Measurements from ENCODE around the gene SNX32.

- no peak for TF ChIP-seq FOXK1 (CRISPR knock-in tag; IDR thresholded peaks at IDR 0.05; ENCODE audit: borderline replicate concordance, low read depth)
- TF ChIP-seq MTA3 (CRISPR knock-in tag; IDR thresholded peaks at IDR 0.05), result no peak
- TF ChIP-seq PRDM4 (CRISPR knock-in tag; IDR thresholded peaks at IDR 0.05; ENCODE audit: borderline replicate concordance), result no peak
- TF ChIP-seq CTCF (CRISPR knock-in tag; IDR thresholded peaks at IDR 0.05), result no peak
- TF ChIP-seq KLF16 (CRISPR knock-in tag; IDR thresholded peaks at IDR 0.05), result no peak
- no peak for TF ChIP-seq ZFY (CRISPR knock-in tag; IDR thresholded peaks at IDR 0.05)
- TF ChIP-seq FOSL1 (CRISPR knock-in tag; IDR thresholded peaks at IDR 0.05; ENCODE audit: borderline replicate concordance), result no peak
- TF ChIP-seq CBX1 (IDR thresholded peaks at IDR 0.05; ENCODE audit: low read depth), result no peak
- no peak for TF ChIP-seq ZNF34 (CRISPR knock-in tag; IDR thresholded peaks at IDR 0.05; ENCODE audit: borderline replicate concordance)
- no peak for TF ChIP-seq MAX (IDR thresholded peaks at IDR 0.05)
- no peak for TF ChIP-seq PLSCR1 (CRISPR knock-in tag; IDR thresholded peaks at IDR 0.05; ENCODE audit: borderline replicate concordance)
These were observed 16.7 kb downstream of the SNX32 start for GRCh38 chr11:65850217-65851082.
